ENCODE data around the gene BMP6.

DNA sequence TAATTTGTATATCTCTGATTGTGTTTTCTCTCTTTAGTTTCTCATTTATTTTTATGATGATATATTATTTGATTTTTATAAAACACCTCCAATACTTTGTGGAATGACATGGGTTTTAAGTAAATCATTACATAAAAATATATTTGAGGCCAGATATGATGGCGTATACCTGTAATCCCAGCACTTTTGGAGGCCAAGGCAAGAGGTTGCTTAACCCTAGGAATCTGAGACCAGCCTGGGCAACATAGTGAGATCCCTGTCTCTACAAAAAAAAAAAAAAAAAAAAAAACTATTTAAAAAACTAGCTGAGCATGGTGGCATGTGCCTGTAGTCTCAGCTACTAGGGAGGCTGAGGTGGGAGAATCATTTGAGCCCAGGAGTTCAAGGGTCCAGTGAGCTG is 87.3 kb downstream of the BMP6 start:
- TF ChIP-seq POLR2A (IDR thresholded peaks at IDR 0.05; ENCODE audit: low read depth, low read length) (no peak), MAX (IDR thresholded peaks at IDR 0.05; ENCODE audit: insufficient read depth, insufficient read length) (no peak), EZH2 (IDR thresholded peaks at IDR 0.05; ENCODE audit: borderline replicate concordance, low read depth, low read length, severe bottlenecking) (no peak), POLR2AphosphoS5 (IDR thresholded peaks at IDR 0.05; ENCODE audit: insufficient read depth, low read depth, low read length) (no peak), GATA2 (IDR thresholded peaks at IDR 0.05; ENCODE audit: insufficient read depth, insufficient read length, low read depth, low read length) (no peak)
- TF ChIP-seq, protein P1, sequence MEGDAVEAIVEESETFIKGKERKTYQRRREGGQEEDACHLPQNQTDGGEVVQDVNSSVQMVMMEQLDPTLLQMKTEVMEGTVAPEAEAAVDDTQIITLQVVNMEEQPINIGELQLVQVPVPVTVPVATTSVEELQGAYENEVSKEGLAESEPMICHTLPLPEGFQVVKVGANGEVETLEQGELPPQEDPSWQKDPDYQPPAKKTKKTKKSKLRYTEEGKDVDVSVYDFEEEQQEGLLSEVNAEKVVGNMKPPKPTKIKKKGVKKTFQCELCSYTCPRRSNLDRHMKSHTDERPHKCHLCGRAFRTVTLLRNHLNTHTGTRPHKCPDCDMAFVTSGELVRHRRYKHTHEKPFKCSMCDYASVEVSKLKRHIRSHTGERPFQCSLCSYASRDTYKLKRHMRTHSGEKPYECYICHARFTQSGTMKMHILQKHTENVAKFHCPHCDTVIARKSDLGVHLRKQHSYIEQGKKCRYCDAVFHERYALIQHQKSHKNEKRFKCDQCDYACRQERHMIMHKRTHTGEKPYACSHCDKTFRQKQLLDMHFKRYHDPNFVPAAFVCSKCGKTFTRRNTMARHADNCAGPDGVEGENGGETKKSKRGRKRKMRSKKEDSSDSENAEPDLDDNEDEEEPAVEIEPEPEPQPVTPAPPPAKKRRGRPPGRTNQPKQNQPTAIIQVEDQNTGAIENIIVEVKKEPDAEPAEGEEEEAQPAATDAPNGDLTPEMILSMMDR (IDR thresholded peaks at IDR 0.05; ENCODE audit: extremely low read depth in 1 of 2, insufficient read depth in 1 of 2, low read depth in 1 of 2, low read length in 2 of 2), result no peak

All from endothelial cell of umbilical vein (primary cell).